Omental fat pad (tissue), 4 donors: Measurements from ENCODE around the gene IL1RAP. TPM values are rescaled to one million over a fixed set of nuclear protein-coding genes. Genes with fewer than 3 reads are reported as not detected.

ENCODE experiments used
- ATAC-seq: fragments of 150-250 bp; one replicate; pipeline ENCODE4 v1.9.1; 2016; ENCODE audit warnings: mild to moderate bottlenecking, moderate library complexity; ENCODE audit not compliant: low FRiP score
- DNase-seq: peaks from one replicate; pipeline ENCODE4 v3.0.0-alpha.2; 2019; ENCODE audit warnings: low spot score
- CTCF ChIP-seq, 3 donors: fragments of 450-650 bp; IDR thresholded peaks; one replicate each; pipeline ENCODE4 v1.5.1; 2016 to 2017; ENCODE audit warnings: antibody characterized with exemption in 3 of 3, mild to moderate bottlenecking in 3 of 3, moderate library complexity in 2 of 3
- total RNA-seq, 4 donors: library from RNA; depleted of rRNA; stranded (reverse); fragments of >200 nt; gene quantifications; one replicate each; pipeline ENCODE4 v1.1.0, GENCODE V29; 2016

IL1RAP gene
- total RNA-seq, 4 donors from 2014 or later = 10.5 to 75.3 (median 23.4) TPM

GRCh38 chr3:190532731-190533203 lies 18.9 kb downstream of the IL1RAP start:
- DNase-seq (no peak), ATAC-seq (no peak)
- TF ChIP-seq CTCF (IDR thresholded peaks at IDR 0.05) = no peak

GRCh38 chr3:190533511-190534281 lies 19.8 kb downstream of the IL1RAP start:
- no peak for TF ChIP-seq CTCF (IDR thresholded peaks at IDR 0.05)
- DNase-seq (peak; percentile 30), ATAC-seq (peak; percentile 91)

- no peak for TF ChIP-seq CTCF (IDR thresholded peaks at IDR 0.05)
- ATAC-seq (no peak), DNase-seq (no peak)
These were observed 20.5 kb downstream of the IL1RAP start for GRCh38 chr3:190534386-190534785.

GRCh38 chr3:190534986-190535385 lies 21.1 kb downstream of the IL1RAP start:
- no peak for TF ChIP-seq CTCF (IDR thresholded peaks at IDR 0.05)
- ATAC-seq (no peak), DNase-seq (no peak)

GRCh38 chr3:190537146-190537545 lies 23.3 kb downstream of the IL1RAP start:
- DNase-seq (no peak), ATAC-seq (peak; percentile 71)

GRCh38 chr3:190538288-190538687 lies 24.4 kb downstream of the IL1RAP start:
- no peak for TF ChIP-seq CTCF (IDR thresholded peaks at IDR 0.05)
- DNase-seq = no peak
- no peak for ATAC-seq

More at GRCh38 chr3:190537146-190537545, 23.3 kb downstream of the IL1RAP start:
- no peak for TF ChIP-seq CTCF (IDR thresholded peaks at IDR 0.05)

- DNase-seq = no peak
- no peak for ATAC-seq
- no peak for TF ChIP-seq CTCF (IDR thresholded peaks at IDR 0.05)
These were observed 25.6 kb downstream of the IL1RAP start for GRCh38 chr3:190539526-190539925.
